Skeletal muscle tissue (tissue), 4 donors: Measurements from ENCODE around the gene EFCAB12. TPM values are rescaled to one million over a fixed set of nuclear protein-coding genes. Genes with fewer than 3 reads are reported as not detected.
A peak's percentile ranks its signal among the peaks of the same experiment; 100 is the strongest.
"Not testable (repeated sequence)": the region's sequence is repeated elsewhere in the genome, so short reads cannot be mapped to it uniquely, and the experiment has no call there.

Source experiments
- H3K27ac ChIP-seq: one replicate; pipeline ENCODE4 v1.7.0; 2013; ENCODE audit warnings: mild to moderate bottlenecking, low read depth, low read length, inconsistent platforms
- H3K27me3 ChIP-seq, 3 donors: one replicate each; pipeline ENCODE4 v1.7.0; 2013; ENCODE audit warnings: low read length in 3 of 3; ENCODE audit not compliant: control insufficient read depth in 3 of 3, insufficient read depth in 3 of 3
- H3K36me3 ChIP-seq, 3 donors: one replicate each; pipeline ENCODE4 v1.7.0; 2013; ENCODE audit warnings: low read length in 3 of 3; ENCODE audit not compliant: control insufficient read depth in 3 of 3, insufficient read depth in 3 of 3
- H3K4me1 ChIP-seq, 3 donors: one replicate each; pipeline ENCODE4 v1.7.0; 2013; ENCODE audit warnings: low read length in 3 of 3, mild to moderate bottlenecking in 3 of 3; ENCODE audit not compliant: control insufficient read depth in 3 of 3, insufficient read depth in 3 of 3
- H3K4me3 ChIP-seq, 3 donors: one replicate each; pipeline ENCODE4 v1.7.0; 2013; ENCODE audit warnings: low read length in 3 of 3
- H3K9ac ChIP-seq, 3 donors: one replicate each; pipeline ENCODE4 v1.7.0; 2013; ENCODE audit warnings: low read length in 3 of 3, mild to moderate bottlenecking in 3 of 3, moderate library complexity in 2 of 3, low read depth in 1 of 3
- H3K9me3 ChIP-seq, 3 donors: one replicate each; pipeline ENCODE4 v1.7.0; 2013; ENCODE audit warnings: low read length in 3 of 3; ENCODE audit not compliant: control insufficient read depth in 3 of 3
- total RNA-seq: library from RNA; depleted of rRNA; stranded (reverse); fragments of >200 nt; gene quantifications from one replicate; pipeline ENCODE4 v1.2.3, GENCODE V29; 2014
- donor health status: Osteomylitis.

The EFCAB12 gene
- total RNA-seq, 1 donor from 2014 or later: not detected

DNA sequence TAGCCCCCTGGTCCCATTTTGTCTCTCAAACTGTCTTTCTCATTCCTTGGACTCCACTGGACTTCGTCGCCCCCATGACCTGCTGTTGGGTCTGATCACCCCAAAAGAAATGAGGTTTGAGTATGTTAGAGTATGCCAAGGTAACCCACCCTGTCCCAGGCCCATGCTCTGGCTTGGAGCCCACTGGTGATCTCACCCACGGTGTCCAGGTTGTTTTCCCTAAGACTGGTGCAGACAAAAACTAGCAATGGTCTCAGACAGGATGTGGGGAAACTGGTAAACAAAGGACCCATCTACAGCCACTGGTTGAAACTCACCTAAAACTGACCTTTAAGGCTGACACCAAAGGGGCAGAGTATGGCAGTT is 38.9 kb downstream of the EFCAB12 start:
- Histone ChIP-seq H3K4me1 (peaks cover 5 to 10% (median 6%) of the 10 kb centered on the region in 3 donors), H3K27ac (peak overlapping the region; percentile 69), H3K36me3 (peaks cover 23 to 46% (median 37%) of the 10 kb centered on the region in 3 donors), H3K9me3 (no peaks in the 10 kb centered on the region), H3K27me3 (no peaks in the 10 kb centered on the region), H3K9ac (no peak overlapping the region), H3K4me3 (no peak overlapping the region)

GRCh38 chr3:129388791-129389571 is 39.5 kb downstream of the EFCAB12 start:
- not testable (repeated sequence) for H3K9me3 ChIP-seq, H3K27me3 ChIP-seq, H3K4me3 ChIP-seq, H3K9ac ChIP-seq, H3K4me1 ChIP-seq
- Histone ChIP-seq H3K27ac (peak overlapping the region; percentile 69), H3K36me3 (peaks cover 23 to 46% (median 37%) of the 10 kb centered on the region in 3 donors)

GRCh38 chr3:129387487-129387886 is 40.9 kb downstream of the EFCAB12 start:
- Histone ChIP-seq H3K9ac (no peak overlapping the region), H3K4me3 (no peak overlapping the region), H3K4me1 (peaks cover 0 to 6% (median 5%) of the 10 kb centered on the region in 3 donors), H3K27ac (no peak overlapping the region), H3K36me3 (peaks cover 17 to 41% (median 31%) of the 10 kb centered on the region in 3 donors), H3K27me3 (no peaks in the 10 kb centered on the region), H3K9me3 (no peaks in the 10 kb centered on the region)

DNA sequence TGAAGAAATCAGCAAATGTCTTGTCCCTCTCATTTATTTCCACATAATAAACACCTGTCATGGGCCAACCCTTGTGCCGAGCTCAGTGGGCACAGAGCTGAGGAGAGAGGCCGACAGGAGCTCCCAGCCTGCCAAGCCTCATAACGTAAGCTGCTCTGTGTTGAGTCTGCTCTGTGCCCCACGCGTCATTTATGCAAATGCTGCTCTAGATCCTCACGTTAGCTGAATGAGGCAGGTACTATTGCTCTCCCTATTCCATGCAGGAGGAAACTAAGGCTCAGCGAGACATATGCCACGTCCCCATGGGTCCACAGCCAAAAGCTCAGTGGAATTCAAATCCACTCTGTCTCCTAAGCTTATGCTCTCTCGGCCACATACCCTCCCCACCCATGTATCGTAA is 41.5 kb downstream of the EFCAB12 start:
- peaks cover 15 to 39% (median 27%) of the 10 kb centered on the region in 3 donors for H3K36me3 ChIP-seq
- no peaks in the 10 kb centered on the region for H3K9me3 ChIP-seq
- peaks cover 4 to 6% (median 5%) of the 10 kb centered on the region in 3 donors for H3K4me1 ChIP-seq
- no peak overlapping the region for H3K4me3 ChIP-seq
- no peak overlapping the region for H3K9ac ChIP-seq
- no peak overlapping the region for H3K27ac ChIP-seq
- H3K27me3 ChIP-seq: no peaks in the 10 kb centered on the region

DNA sequence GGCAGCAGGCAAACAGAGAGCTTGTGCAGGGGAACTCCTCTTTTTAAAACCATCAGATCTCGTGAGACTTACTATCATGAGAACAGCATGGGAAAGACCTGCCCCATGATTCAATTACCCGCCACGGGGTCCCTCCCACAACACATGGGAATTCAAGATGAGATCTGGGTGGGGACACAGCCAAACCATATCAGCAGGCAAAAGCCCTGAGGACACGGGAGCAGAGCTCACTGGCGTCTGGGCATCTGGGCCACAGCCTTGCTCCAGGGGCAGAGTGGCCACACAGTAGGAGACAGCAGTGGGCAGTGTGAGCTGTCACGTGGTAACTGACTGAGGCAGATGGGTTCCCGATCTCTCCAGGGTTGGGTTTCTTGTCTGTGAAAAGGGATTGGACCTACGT is 42.9 kb downstream of the EFCAB12 start:
- H3K4me1 ChIP-seq, H3K9me3 ChIP-seq, H3K27ac ChIP-seq, H3K4me3 ChIP-seq, H3K27me3 ChIP-seq, H3K9ac ChIP-seq: not testable (repeated sequence)
- H3K36me3 ChIP-seq: peaks cover 11 to 29% (median 16%) of the 10 kb centered on the region in 3 donors

- H3K9ac ChIP-seq: no peak overlapping the region
- no peaks in the 10 kb centered on the region for H3K9me3 ChIP-seq
- H3K4me3 ChIP-seq: no peak overlapping the region
- no peak overlapping the region for H3K27ac ChIP-seq
- peaks cover 5 to 7% (median 5%) of the 10 kb centered on the region in 3 donors for H3K4me1 ChIP-seq
- peaks cover 8 to 25% (median 13%) of the 10 kb centered on the region in 3 donors for H3K36me3 ChIP-seq
- H3K27me3 ChIP-seq: no peaks in the 10 kb centered on the region
Measured at GRCh38 chr3:129384594-129385323, 43.7 kb downstream of the EFCAB12 start.

DNA sequence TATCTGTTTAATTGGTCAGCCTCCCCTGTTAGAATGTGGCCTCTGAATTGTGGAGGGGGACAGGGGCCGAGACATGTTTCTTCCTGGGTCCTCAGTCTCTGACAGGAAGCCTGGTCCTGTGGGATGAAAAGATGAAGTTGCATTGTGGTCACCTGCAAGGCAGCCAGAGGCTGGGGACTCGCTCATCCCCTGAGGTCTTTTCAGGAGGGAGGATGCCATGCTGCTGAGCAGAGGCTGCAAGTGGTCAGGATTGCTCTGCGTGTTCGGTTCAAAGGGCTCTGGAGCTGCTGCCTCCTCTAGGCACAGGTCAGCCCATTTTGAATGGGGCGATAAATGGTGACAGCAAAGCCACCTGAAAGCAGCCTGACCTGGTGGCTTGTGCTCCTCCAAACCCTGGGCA is 44.3 kb downstream of the EFCAB12 start:
- H3K27me3 ChIP-seq, H3K9me3 ChIP-seq, H3K9ac ChIP-seq, H3K27ac ChIP-seq, H3K4me3 ChIP-seq, H3K4me1 ChIP-seq: not testable (repeated sequence)
- H3K36me3 ChIP-seq: peaks cover 6 to 18% (median 8%) of the 10 kb centered on the region in 3 donors

- Histone ChIP-seq H3K9ac (no peak overlapping the region), H3K27me3 (no peaks in the 10 kb centered on the region), H3K4me1 (peaks cover 2 to 5% (median 2%) of the 10 kb centered on the region in 3 donors), H3K36me3 (peaks cover 6 to 16% (median 8%) of the 10 kb centered on the region in 3 donors), H3K9me3 (no peaks in the 10 kb centered on the region), H3K27ac (no peak overlapping the region), H3K4me3 (no peak overlapping the region)
Measured at GRCh38 chr3:129383292-129383860, 45.1 kb downstream of the EFCAB12 start.

DNA sequence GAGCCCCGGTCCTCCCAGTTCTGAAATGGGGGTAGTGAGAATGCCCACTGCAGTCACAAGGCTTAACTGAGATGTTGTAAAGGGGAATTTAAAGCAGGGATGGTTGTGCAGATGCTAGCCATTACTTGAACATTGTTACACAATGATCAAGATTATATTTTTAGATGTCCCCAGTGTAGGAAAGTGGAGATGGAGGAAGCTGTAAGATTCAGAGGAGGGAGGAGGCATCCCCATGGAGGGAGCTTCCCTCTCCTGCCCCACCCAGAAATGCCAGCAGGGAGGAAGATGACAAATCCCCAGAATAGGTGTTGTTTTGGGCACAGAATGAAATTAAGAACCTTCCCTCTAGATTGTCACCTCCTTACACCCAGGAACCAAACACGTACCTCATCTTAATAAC is 46.1 kb downstream of the EFCAB12 start:
- Histone ChIP-seq H3K27ac (no peak overlapping the region), H3K4me3 (no peak overlapping the region), H3K36me3 (peaks cover 5 to 7% (median 6%) of the 10 kb centered on the region in 3 donors), H3K9me3 (no peaks in the 10 kb centered on the region), H3K9ac (no peak overlapping the region), H3K4me1 (peaks cover 2 to 5% (median 2%) of the 10 kb centered on the region in 3 donors), H3K27me3 (no peaks in the 10 kb centered on the region)
